HEK293 (cell line): ENCODE data around the gene CDC34.

ENCODE experiments used
- GLI2 ChIP-seq: fragments of 450-650 bp; formaldehyde crosslinking; IDR thresholded peaks from 2 replicates; pipeline ENCODE4; 2017; ENCODE audit warnings: missing biosample characterization, missing genetic modification characterization, low read depth, borderline replicate concordance
- PATZ1 ChIP-seq: fragments of 450-650 bp; formaldehyde crosslinking; IDR thresholded peaks from 2 replicates; pipeline ENCODE4 v1.5.1; 2016; ENCODE audit warnings: missing biosample characterization, missing genetic modification characterization
- PRDM2 ChIP-seq: fragments of 450-650 bp; formaldehyde crosslinking; IDR thresholded peaks from 2 replicates; pipeline ENCODE4 v1.5.1; 2016; ENCODE audit warnings: missing biosample characterization, missing genetic modification characterization, borderline replicate concordance
- RBAK ChIP-seq: fragments of 450-650 bp; formaldehyde crosslinking; IDR thresholded peaks from 2 replicates; pipeline ENCODE4 v1.5.1; 2016; ENCODE audit warnings: missing biosample characterization, missing genetic modification characterization
- SCRT2 ChIP-seq: fragments of 450-650 bp; formaldehyde crosslinking; IDR thresholded peaks from 2 replicates; pipeline ENCODE4 v1.5.1; 2016; ENCODE audit warnings: missing biosample characterization, missing genetic modification characterization
- SP7 ChIP-seq: fragments of 450-650 bp; formaldehyde crosslinking; IDR thresholded peaks from 2 replicates; pipeline ENCODE4 v1.5.1; 2016; ENCODE audit warnings: missing biosample characterization, missing genetic modification characterization
- WT1 ChIP-seq: fragments of 450-650 bp; formaldehyde crosslinking; IDR thresholded peaks from 2 replicates; pipeline ENCODE4 v1.5.1; 2016; ENCODE audit warnings: missing biosample characterization, missing genetic modification characterization
- ZBTB17 ChIP-seq: fragments of 450-650 bp; formaldehyde crosslinking; IDR thresholded peaks from 2 replicates; pipeline ENCODE4 v1.5.1; 2016; ENCODE audit warnings: missing biosample characterization, missing genetic modification characterization
- ZBTB8A ChIP-seq: fragments of 450-650 bp; formaldehyde crosslinking; IDR thresholded peaks from 2 replicates; pipeline ENCODE4 v1.5.1; 2016; ENCODE audit warnings: missing biosample characterization, missing genetic modification characterization
- ZEB2 ChIP-seq: fragments of 450-650 bp; formaldehyde crosslinking; IDR thresholded peaks from 2 replicates; pipeline ENCODE4 v1.5.1; 2016; ENCODE audit warnings: missing biosample characterization, missing genetic modification characterization
- ZFP37 ChIP-seq: fragments of 450-650 bp; formaldehyde crosslinking; IDR thresholded peaks from 2 replicates; pipeline ENCODE4 v1.5.1; 2016; ENCODE audit warnings: missing biosample characterization, missing genetic modification characterization
- ZFP69B ChIP-seq: fragments of 450-650 bp; formaldehyde crosslinking; IDR thresholded peaks from 2 replicates; pipeline ENCODE4 v1.5.1; 2016; ENCODE audit warnings: missing biosample characterization, missing genetic modification characterization
- ZNF23 ChIP-seq: fragments of 450-650 bp; formaldehyde crosslinking; IDR thresholded peaks from 2 replicates; pipeline ENCODE4 v1.5.1; 2016; ENCODE audit warnings: missing biosample characterization, missing genetic modification characterization, borderline replicate concordance
- ZNF24 ChIP-seq: fragments of 450-650 bp; formaldehyde crosslinking; IDR thresholded peaks from 2 replicates; pipeline ENCODE4 v1.5.1; 2016; ENCODE audit warnings: missing biosample characterization, missing genetic modification characterization
- ZNF248 ChIP-seq: fragments of 450-650 bp; formaldehyde crosslinking; IDR thresholded peaks from 2 replicates; pipeline ENCODE4 v1.5.1; 2017; ENCODE audit warnings: missing biosample characterization, missing genetic modification characterization
- ZNF335 ChIP-seq: fragments of 450-650 bp; formaldehyde crosslinking; conservative IDR thresholded peaks from 2 replicates; pipeline ENCODE4 v1.5.1; 2016; ENCODE audit warnings: missing biosample characterization, missing genetic modification characterization
- ZNF394 ChIP-seq: fragments of 450-650 bp; formaldehyde crosslinking; IDR thresholded peaks from 2 replicates; pipeline ENCODE4 v1.5.1; 2016; ENCODE audit warnings: missing biosample characterization, missing genetic modification characterization, mild to moderate bottlenecking, moderate library complexity, borderline replicate concordance
- ZNF529 ChIP-seq: fragments of 450-650 bp; formaldehyde crosslinking; IDR thresholded peaks from 2 replicates; pipeline ENCODE4 v1.5.1; 2017; ENCODE audit warnings: missing genetic modification characterization, missing biosample characterization; ENCODE audit not compliant: insufficient replicate concordance
- ZNF548 ChIP-seq: fragments of 450-650 bp; formaldehyde crosslinking; IDR thresholded peaks from 2 replicates; pipeline ENCODE4 v1.5.1; 2016; ENCODE audit warnings: missing biosample characterization, missing genetic modification characterization
- ZNF558 ChIP-seq: fragments of 450-650 bp; formaldehyde crosslinking; IDR thresholded peaks from 2 replicates; pipeline ENCODE4 v1.5.1; 2016; ENCODE audit warnings: missing biosample characterization, missing genetic modification characterization
- ZNF560 ChIP-seq: fragments of 450-650 bp; formaldehyde crosslinking; IDR thresholded peaks from 2 replicates; pipeline ENCODE4 v1.5.1; 2017; ENCODE audit warnings: missing biosample characterization, missing genetic modification characterization, borderline replicate concordance
- ZNF596 ChIP-seq: fragments of 450-650 bp; IDR thresholded peaks from 2 replicates; pipeline ENCODE4 v1.5.0; 2018; ENCODE audit warnings: missing biosample characterization, mild to moderate bottlenecking, missing genetic modification characterization, moderate library complexity
- ZNF600 ChIP-seq: fragments of 450-650 bp; formaldehyde crosslinking; IDR thresholded peaks from 2 replicates; pipeline ENCODE4 v1.5.1; 2016; ENCODE audit warnings: missing biosample characterization, missing genetic modification characterization
- ZNF629 ChIP-seq: fragments of 450-650 bp; formaldehyde crosslinking; IDR thresholded peaks from 2 replicates; pipeline ENCODE4 v1.5.1; 2017; ENCODE audit warnings: missing biosample characterization, missing genetic modification characterization
- ZNF670 ChIP-seq: fragments of 450-650 bp; formaldehyde crosslinking; IDR thresholded peaks from 2 replicates; pipeline ENCODE4 v1.5.1; 2016; ENCODE audit warnings: missing biosample characterization, missing genetic modification characterization, low read depth
- ZNF76 ChIP-seq: fragments of 450-650 bp; formaldehyde crosslinking; IDR thresholded peaks from 2 replicates; pipeline ENCODE4; 2016; ENCODE audit warnings: low read depth, missing biosample characterization, missing genetic modification characterization, borderline replicate concordance
- ZNF843 ChIP-seq: fragments of 450-650 bp; formaldehyde crosslinking; IDR thresholded peaks from 2 replicates; pipeline ENCODE4 v1.5.1; 2016; ENCODE audit warnings: missing biosample characterization, missing genetic modification characterization
- ZSCAN23 ChIP-seq: fragments of 450-650 bp; formaldehyde crosslinking; IDR thresholded peaks from 2 replicates; pipeline ENCODE4 v1.5.1; 2016; ENCODE audit warnings: missing biosample characterization, missing genetic modification characterization
- ZSCAN4 ChIP-seq: fragments of 450-650 bp; formaldehyde crosslinking; IDR thresholded peaks from 2 replicates; pipeline ENCODE4 v1.5.1; 2017; ENCODE audit warnings: missing biosample characterization, missing genetic modification characterization
- TF ChIP-seq, protein P1 (sequence below): fragments of 450-650 bp; formaldehyde crosslinking; IDR thresholded peaks from 2 replicates; pipeline ENCODE4 v1.5.1; 2016; ENCODE audit warnings: missing biosample characterization, missing genetic modification characterization

Gene CDC34

DNA sequence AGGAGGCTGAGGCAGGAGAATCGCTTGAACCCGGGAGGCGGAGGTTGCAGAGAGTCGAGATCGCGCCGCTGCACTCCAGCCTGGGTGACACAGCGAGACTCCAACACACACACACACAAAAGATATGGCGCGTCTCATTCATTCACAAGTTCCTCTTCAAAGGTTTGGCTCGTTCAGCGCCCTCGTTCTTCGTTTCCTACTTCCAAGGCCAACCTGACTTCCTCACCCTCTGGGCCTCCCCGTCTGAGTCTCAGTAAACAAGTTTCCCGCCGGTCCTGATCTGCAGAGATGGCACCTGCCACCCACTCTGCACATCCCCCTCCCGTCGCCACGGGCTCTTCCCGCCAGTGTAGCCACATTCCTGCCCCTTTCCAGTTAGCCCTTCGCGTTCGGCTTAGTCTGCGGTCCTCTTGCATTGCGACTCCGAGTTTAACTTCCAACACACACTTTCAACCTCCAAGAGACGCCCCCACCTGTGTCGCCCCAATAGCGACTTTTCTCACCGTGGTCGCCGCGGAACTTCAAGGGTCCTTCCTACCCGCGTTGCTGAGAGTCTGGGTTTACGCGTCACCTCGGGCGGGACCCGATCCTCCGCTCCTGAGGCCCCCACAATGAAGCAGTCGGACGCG is 39.5 kb downstream of the CDC34 start (continued):
- TF ChIP-seq PRDM2 (tag by site-specific recombination) (no peak), ZFP69B (no peak), ZNF558 (tag by site-specific recombination) (no peak), ZNF335 (tag by site-specific recombination) (peak; percentile 88), RBAK (no peak), GLI2 (no peak), ZNF560 (tag by site-specific recombination) (no peak), ZNF843 (tag by site-specific recombination) (0 out of 2 replicates have a peak, but pooled peaks have one; percentile 9), ZBTB8A (tag by site-specific recombination) (peak; percentile 58), ZFP37 (tag by site-specific recombination) (no peak), ZSCAN4 (tag by site-specific recombination) (peak; percentile 64), ZNF24 (tag by site-specific recombination) (peak; percentile 33; the same call in 1 of the 2 replicates), ZSCAN23 (no peak), PATZ1 (tag by site-specific recombination) (peak; percentile 86; the same call in 1 of the 2 replicates), SCRT2 (tag by site-specific recombination) (0 out of 2 replicates have a peak, but pooled peaks have one; percentile 43), ZNF596 (peak; percentile 40; the same call in 1 of the 2 replicates), ZNF548 (no peak), WT1 (no peak), ZNF23 (tag by site-specific recombination) (no peak), ZNF76 (tag by site-specific recombination) (peak; percentile 52; the same call in 1 of the 2 replicates), ZNF670 (no peak), ZNF248 (tag by site-specific recombination) (no peak), ZBTB17 (tag by site-specific recombination) (peak; percentile 76), ZEB2 (tag by site-specific recombination) (peak; percentile 70), ZNF629 (tag by site-specific recombination) (peak; percentile 43), ZNF529 (no peak), ZNF600 (tag by site-specific recombination) (peak; percentile 94), ZNF394 (0 out of 2 replicates have a peak, but pooled peaks have one; percentile 12), SP7 (tag by site-specific recombination) (0 out of 2 replicates have a peak, but pooled peaks have one; percentile 30)
- TF ChIP-seq, protein P1, sequence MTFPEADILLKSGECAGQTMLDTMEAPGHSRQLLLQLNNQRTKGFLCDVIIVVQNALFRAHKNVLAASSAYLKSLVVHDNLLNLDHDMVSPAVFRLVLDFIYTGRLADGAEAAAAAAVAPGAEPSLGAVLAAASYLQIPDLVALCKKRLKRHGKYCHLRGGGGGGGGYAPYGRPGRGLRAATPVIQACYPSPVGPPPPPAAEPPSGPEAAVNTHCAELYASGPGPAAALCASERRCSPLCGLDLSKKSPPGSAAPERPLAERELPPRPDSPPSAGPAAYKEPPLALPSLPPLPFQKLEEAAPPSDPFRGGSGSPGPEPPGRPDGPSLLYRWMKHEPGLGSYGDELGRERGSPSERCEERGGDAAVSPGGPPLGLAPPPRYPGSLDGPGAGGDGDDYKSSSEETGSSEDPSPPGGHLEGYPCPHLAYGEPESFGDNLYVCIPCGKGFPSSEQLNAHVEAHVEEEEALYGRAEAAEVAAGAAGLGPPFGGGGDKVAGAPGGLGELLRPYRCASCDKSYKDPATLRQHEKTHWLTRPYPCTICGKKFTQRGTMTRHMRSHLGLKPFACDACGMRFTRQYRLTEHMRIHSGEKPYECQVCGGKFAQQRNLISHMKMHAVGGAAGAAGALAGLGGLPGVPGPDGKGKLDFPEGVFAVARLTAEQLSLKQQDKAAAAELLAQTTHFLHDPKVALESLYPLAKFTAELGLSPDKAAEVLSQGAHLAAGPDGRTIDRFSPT (tag by site-specific recombination): peak; percentile 87
